Stimulated activated CD8-positive, alpha-beta memory T cell treated with anti-CD3 and anti-CD28 coated beads, Interleukin-15, amount 100 ng/mL, for 24 hours (primary cell): Measurements from ENCODE around the gene NOC3L.

Experiments
- DNase-seq: peaks from one replicate; pipeline ENCODE4 v3.0.0-alpha.2; 2020; ENCODE audit warnings: low read depth

Gene NOC3L

GRCh38 chr10:94303929-94304328 is 58.8 kb downstream of the NOC3L start:
- DNase-seq, result no peak

DNA sequence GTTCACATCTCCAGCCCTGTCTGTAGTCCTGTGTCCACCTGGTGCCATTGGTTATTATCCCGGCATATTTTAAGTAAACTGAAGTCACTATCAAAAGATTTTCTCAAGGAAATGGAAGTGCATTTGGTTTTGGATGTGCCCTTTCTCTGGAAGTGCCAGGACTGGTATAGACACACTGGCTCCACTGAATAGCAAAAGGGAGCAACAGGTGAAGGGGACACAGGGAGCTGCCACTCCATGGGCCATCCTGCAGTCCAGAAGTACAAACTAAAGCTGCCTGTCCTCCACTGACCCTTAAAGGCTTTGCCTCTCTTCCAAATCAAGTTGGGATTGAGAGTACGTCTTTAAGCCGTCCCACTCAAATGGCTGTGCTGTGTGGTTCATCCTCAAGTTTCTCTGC is 62.7 kb downstream of the NOC3L start:
- DNase-seq, result no peak

- DNase-seq, result no peak
These were observed 63.3 kb downstream of the NOC3L start for GRCh38 chr10:94299417-94299816.

DNA sequence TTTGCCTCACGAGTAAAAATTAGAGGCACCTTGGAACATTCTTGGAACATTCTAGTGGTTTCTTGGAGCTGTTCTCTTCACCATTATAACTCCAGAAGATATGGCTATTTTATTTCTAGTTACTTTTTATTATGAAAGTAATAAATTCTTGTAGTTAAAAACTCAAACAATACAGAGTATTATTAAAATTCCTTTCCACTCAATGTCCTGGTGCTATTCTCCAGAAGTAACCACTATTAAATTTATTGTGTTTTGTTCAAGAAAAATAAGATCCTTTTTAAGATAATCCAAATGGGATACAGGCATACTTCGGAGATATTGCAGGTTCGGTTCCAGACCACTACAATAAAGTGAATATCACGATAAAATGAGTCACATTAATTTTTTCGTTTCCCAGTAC is 68.6 kb downstream of the NOC3L start:
- no peak for DNase-seq

DNA sequence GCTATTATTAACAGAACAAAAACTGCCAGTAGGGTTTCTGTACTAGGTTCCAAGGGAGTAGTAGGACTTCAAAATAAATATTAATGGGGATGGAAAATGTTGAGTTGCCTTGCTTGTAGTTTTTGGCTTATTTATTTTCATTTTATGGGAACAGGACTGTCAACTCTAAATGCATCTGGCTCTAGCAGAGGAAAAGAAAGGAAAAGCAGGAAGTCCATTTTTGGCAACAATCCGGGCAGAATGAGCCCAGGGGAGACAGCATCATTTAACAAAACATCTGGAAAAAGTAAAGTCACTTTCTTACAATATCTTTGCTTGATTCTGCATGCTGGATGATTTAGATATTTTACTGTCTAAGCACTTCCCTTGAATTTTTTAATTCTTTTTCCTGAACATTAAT is 69.4 kb downstream of the NOC3L start:
- DNase-seq, result no peak

- no peak for DNase-seq
These were observed 70.2 kb downstream of the NOC3L start for GRCh38 chr10:94292434-94293090.

- DNase-seq, result no peak
These were observed 74.2 kb downstream of the NOC3L start for GRCh38 chr10:94288361-94289101.

GRCh38 chr10:94287336-94287735 is 75.4 kb downstream of the NOC3L start:
- DNase-seq, result no peak

- DNase-seq, result no peak
These were observed 75.8 kb downstream of the NOC3L start for GRCh38 chr10:94286901-94287300.

DNA sequence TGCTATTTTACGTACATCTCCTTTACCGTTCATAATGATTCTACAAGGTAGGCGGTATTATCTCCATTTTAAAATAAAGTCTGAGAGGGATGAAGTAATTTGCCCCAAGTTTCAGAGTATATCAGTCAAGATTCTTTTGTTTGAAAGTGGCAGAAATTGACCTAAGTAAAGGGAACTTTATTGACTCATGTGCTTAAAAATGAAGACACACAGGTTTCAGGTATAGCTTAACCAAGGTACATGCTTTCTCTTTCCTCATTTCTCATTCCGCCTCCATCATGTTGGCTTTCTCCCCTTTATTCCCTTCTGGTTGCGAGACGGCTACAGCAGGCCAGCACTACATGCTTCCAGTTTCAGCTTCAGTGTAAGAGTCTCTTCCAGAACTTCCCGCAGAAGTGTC is 77.5 kb downstream of the NOC3L start:
- no peak for DNase-seq
